ENCODE measurements around the gene CCDC138. TPM values are rescaled to one million over a fixed set of nuclear protein-coding genes. Genes with fewer than 3 reads are reported as not detected.

The CCDC138 gene
- total RNA-seq, 4 donors from 2014 or later = 5.9 to 8.7 (median 6.5) TPM

DNA sequence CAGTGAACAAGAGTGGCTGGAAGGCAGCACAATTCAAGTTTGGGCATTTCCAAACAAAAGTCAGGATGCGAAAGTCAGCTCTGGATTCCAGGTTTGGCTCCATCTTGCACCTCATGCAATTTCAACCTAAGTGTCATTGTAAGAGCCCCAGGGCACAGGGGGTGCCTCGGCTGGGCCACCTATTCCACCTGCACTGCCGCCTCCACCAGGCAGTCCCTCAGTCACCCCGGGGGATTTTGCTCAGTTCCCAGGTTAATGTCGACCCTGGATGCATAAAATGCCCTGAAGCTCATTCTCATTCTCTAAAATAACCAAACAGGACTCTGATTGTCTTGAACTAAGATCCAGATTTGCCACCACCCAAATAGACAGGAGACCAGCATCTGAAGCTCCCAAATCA is 124.8 kb downstream of the CCDC138 start:
- Histone ChIP-seq H3K4me3 (no peak overlapping the region), H3K27ac (no peak overlapping the region), H3K9me3 (no peaks in the 10 kb centered on the region), H3K36me3 (no peaks in the 10 kb centered on the region), H3K4me1 (no peaks in the 10 kb centered on the region), H3K27me3 (no peaks in the 10 kb centered on the region)
- TF ChIP-seq POLR2A (IDR thresholded peaks at IDR 0.05) = no peak
- TF ChIP-seq EP300 (IDR thresholded peaks at IDR 0.05) = no peak
- TF ChIP-seq, protein P1, sequence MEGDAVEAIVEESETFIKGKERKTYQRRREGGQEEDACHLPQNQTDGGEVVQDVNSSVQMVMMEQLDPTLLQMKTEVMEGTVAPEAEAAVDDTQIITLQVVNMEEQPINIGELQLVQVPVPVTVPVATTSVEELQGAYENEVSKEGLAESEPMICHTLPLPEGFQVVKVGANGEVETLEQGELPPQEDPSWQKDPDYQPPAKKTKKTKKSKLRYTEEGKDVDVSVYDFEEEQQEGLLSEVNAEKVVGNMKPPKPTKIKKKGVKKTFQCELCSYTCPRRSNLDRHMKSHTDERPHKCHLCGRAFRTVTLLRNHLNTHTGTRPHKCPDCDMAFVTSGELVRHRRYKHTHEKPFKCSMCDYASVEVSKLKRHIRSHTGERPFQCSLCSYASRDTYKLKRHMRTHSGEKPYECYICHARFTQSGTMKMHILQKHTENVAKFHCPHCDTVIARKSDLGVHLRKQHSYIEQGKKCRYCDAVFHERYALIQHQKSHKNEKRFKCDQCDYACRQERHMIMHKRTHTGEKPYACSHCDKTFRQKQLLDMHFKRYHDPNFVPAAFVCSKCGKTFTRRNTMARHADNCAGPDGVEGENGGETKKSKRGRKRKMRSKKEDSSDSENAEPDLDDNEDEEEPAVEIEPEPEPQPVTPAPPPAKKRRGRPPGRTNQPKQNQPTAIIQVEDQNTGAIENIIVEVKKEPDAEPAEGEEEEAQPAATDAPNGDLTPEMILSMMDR (IDR thresholded peaks at IDR 0.05) = no peak
- 83 to 94% methylated on average over 5 of the region's 5 CpGs for WGBS, 2 donors
- DNase-seq (ENCODE audit: low spot score in 2 of 2) = no peak

DNA sequence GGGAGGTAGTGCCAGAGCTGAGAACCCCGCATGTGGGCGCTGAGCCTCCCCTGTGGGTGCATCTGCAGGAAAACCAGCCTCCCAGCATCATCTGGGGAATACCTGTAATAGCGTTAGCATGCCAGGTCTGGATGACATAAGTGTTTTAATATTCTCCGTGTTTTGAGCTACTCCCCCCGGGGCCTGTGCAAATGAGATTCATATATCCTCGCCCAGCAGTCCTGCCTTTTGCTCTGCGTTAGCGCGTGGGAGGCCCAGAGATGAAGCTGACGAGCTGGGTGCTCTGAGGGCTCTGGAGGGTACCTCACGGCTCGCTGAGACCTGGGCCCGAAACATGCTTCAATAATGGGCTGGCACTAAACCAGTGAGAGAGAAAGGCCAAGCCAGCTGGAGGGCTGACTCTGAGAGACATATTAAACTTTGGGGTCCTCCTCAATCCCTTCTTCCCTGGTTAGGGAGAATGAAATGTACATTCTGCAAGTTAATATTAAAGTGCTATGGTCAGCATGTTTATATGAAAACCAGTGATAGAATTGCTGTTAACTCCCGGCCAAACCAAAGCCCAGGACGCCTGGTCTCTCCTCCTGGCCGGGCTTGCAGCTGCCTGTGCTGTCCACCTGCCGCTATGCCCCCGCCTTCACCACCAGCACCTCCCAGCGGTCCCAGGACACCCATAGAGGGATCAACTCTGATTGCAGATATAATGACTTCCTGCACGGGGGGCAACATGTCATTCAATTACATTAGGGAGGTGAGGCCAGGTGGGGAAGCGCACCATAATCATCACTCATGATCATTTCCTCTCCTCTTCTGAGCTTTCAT is 125.4 kb downstream of the CCDC138 start:
- no peaks in the 10 kb centered on the region for H3K4me1 ChIP-seq
- WGBS, 2 donors = 79 to 81% methylated on average over 21 of the region's 21 CpGs
- no peak overlapping the region for H3K4me3 ChIP-seq
- TF ChIP-seq EP300 (IDR thresholded peaks at IDR 0.05) = no peak
- no peak for TF ChIP-seq POLR2A (IDR thresholded peaks at IDR 0.05)
- TF ChIP-seq, protein P1 (IDR thresholded peaks at IDR 0.05) = no peak
- H3K27me3 ChIP-seq = no peaks in the 10 kb centered on the region
- H3K27ac ChIP-seq = no peak overlapping the region
- no peak for DNase-seq (ENCODE audit: low spot score in 2 of 2)
- no peaks in the 10 kb centered on the region for H3K9me3 ChIP-seq
- H3K36me3 ChIP-seq = no peaks in the 10 kb centered on the region

DNA sequence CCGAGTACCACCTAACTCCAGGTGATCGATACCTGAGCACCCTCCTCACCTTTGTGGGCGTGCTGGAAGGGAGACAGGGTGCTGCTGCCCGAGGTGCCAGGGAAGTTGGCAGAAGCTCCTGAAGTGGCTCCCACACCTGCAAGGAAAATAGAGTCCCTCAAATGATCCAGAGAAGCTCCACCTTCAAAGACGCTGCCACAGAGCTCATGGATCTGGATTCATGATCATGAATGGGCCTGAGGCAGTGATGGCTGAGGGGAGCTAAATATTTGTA is 126.0 kb downstream of the CCDC138 start:
- WGBS, 2 donors = 89 to 94% methylated on average over 5 of the region's 5 CpGs
- no peak overlapping the region for H3K27ac ChIP-seq
- H3K9me3 ChIP-seq = no peaks in the 10 kb centered on the region
- no peaks in the 10 kb centered on the region for H3K36me3 ChIP-seq
- H3K27me3 ChIP-seq = no peaks in the 10 kb centered on the region
- H3K4me3 ChIP-seq = no peak overlapping the region
- H3K4me1 ChIP-seq = no peaks in the 10 kb centered on the region
- no peak for DNase-seq (ENCODE audit: low spot score in 2 of 2)
- TF ChIP-seq POLR2A (IDR thresholded peaks at IDR 0.05) (no peak), EP300 (IDR thresholded peaks at IDR 0.05) (no peak)
- TF ChIP-seq, protein P1 (IDR thresholded peaks at IDR 0.05) = no peak

DNA sequence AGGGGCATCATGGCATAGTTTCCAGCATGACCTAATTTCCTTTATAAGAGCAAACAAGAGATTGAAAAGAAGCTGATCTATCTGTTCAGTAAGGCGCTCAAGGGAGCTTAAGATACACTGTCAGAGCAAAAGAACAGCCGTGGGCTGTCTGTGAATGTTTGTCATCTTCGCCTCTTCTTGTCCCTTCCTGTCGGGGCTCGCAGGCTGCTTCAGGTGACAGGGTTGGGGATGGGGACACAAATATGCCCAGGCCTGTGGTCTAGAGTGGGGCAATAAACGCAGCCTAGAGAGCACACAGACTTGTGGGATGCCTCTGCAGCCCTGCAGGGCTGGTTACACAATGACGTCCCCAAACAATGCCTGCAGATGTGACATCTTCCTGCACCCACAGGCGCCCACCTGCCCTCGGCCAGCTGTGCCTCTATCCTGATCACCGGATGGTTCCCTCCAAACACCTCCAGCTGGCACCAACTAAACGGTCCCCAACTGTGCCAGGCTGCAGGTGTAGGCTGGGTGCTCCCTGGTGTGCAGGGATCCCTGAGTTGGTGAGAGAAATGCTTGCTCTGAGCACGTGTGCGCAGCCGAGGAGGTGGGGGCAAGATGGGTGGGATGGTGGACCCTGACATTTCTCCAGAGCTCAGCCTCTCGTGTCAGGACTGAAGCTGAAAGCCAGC is 129.7 kb downstream of the CCDC138 start:
- no peak for TF ChIP-seq EP300 (IDR thresholded peaks at IDR 0.05)
- H3K4me1 ChIP-seq = no peaks in the 10 kb centered on the region
- no peaks in the 10 kb centered on the region for H3K9me3 ChIP-seq
- 76 to 77% methylated on average over 15 of the region's 15 CpGs for WGBS, 2 donors
- DNase-seq (ENCODE audit: low spot score in 2 of 2) = no peak
- H3K27me3 ChIP-seq = no peaks in the 10 kb centered on the region
- H3K36me3 ChIP-seq = no peaks in the 10 kb centered on the region
- H3K4me3 ChIP-seq = no peak overlapping the region
- H3K27ac ChIP-seq = no peak overlapping the region

DNA sequence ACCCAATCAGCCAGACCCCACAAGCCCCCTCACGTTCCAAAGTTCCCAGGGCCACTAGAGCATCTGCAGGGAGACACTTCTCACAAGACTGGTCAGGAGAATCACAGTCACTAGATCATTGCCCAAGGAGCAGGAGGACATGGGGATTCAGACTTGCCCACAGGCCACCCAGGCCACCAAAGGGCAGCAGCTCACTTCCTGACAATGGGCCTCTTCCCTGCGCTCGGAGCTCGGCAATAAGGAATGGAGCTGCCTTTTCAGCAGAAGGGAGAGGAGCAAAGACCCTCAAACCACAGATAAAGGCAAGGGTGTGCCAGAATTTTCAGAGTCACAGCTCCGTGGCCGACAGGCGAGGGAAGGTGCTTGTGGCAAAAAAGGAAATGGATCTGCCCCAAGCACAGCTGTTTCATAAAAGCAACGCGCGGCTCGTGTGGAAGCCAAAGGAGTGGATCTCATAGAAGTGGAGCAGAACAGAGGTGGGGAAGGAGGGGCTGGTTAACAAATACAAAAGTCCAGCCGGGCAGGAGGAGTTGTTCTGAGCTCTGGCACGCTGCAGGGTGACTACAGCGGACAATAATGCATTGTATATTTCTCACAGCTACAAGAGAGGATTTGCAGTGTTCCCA is 130.3 kb downstream of the CCDC138 start:
- Histone ChIP-seq H3K4me3 (no peak overlapping the region), H3K9me3 (no peaks in the 10 kb centered on the region), H3K27ac (no peak overlapping the region), H3K36me3 (no peaks in the 10 kb centered on the region), H3K27me3 (no peaks in the 10 kb centered on the region), H3K4me1 (no peaks in the 10 kb centered on the region)
- no peak for DNase-seq (ENCODE audit: low spot score in 2 of 2)
- TF ChIP-seq, protein P1 (IDR thresholded peaks at IDR 0.05) = no peak
- TF ChIP-seq POLR2A (IDR thresholded peaks at IDR 0.05) = no peak
- no peak for TF ChIP-seq EP300 (IDR thresholded peaks at IDR 0.05)
- 34 to 37% methylated on average over 14 of the region's 14 CpGs for WGBS, 2 donors
